HTERT RPE-1 (cell line): ENCODE results near the gene ZNF83.
"Not testable (repeated sequence)": the region's sequence is repeated elsewhere in the genome, so short reads cannot be mapped to it uniquely, and the experiment has no call there.

Experiments used
- in situ Hi-C: fragments of 300-500 bp; cut with MboI; formaldehyde crosslinking; loops from 4 replicates; pipeline ENCODE4 v1.14.3; 2020; ENCODE audit warnings: low sequenced_read_pairs

ZNF83 gene

DNA sequence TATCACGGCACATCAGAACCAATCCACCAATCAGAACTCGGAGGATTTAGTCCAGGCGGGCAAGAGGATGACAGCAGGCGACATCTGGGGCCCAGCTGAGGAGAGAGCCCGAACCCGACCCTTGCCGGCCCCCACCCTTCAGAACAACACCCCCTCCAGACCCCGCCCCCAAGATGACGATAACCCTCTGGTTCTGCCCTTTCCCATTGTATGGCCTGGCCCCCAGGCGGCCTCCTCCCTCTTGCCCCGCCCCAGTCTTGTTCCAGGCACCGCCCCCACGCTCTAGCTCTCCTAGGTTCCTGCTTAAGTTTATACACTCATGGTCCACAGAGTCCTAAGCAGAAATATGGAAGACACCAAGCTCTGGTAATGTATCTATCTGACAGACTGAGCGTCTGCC lies 2.8 kb upstream of the ZNF83 start:
- in situ Hi-C loops = no loop called here

DNA sequence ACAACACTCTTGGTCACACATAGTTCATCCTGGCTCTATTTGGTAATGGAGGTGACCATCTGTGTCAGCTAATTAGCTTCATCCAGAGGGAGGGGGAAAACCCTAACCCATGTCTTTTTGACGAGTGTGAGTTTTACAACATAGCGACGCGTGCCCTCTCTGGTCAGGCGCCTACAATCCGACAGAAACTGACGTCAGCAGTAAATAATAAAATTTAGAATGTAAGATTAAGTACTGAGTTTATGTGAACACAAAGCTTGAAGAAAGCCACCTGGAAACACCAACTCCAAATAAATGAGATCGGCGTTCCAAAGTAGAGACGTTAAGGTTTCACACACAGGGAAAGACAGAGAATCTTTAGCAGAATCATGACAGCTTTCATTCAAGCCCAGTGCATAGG lies 1.8 kb upstream of the ZNF83 start:
- in situ Hi-C loops = no loop called here

GRCh38 chr19:52638601-52639000 lies 446 bp upstream of the ZNF83 start:
- in situ Hi-C loops = no loop called here

DNA sequence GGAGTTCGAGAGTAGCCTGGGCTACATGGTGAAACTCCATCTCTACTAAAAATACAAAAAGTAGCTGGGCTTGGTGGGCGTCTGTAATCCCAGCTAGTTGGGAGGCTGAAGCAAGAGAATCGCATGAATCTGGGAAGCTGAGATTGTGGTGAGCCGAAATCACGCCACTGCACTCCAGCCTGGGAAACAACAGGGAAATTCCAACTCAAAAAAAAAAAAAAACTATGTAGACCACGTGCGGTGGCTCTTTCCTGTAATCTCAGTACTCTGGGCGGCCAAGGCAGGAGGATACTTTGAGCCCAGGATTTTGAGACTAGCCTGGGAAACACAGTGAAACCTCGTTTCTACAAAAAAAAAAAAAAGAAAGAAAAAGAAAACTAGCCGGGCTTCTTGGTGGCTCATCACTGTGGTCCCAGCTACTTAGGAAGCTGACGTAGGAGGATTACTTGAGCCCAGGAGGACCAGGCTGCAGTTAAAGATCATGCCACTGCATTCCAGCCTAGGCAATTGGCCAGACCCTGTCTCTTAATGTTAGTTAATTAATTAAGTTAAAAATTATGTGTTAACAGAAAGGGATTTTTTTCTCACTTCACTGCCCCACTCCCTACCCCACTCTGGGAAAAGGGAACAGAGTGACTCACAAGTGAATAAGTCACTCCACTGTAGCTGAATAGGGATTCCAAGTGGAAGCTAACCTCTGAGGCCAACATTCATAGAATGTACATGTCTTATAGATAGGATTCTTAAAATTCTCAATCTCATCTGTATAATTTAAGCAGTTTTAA lies 2.2 kb downstream of the ZNF83 start:
- in situ Hi-C loops = no loop called here

DNA sequence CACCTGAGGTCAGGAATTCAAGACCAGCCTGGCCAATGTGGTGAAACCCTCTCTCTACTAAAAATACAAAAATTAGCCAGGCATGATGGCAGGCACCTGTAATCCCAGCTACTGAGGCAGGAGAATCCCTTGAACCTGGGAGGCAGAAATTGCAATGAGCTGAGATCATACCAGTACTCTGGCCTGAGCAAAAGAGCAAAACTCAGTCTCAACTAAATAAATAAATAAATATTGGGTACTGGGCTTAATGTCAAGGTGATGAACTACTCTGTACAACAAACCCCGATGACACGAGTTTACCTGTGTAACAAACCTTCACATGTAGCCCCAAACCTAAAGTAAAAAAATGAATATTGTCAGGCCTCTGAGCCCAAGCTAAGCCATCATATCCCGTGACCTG lies 10.7 kb downstream of the ZNF83 start:
- in situ Hi-C loops = not testable (repeated sequence)

- in situ Hi-C loops = no loop called here
These were observed 11.2 kb downstream of the ZNF83 start for GRCh38 chr19:52626915-52627314.

- in situ Hi-C loops = no loop called here
These were observed 15.9 kb downstream of the ZNF83 start for GRCh38 chr19:52622261-52622660.

DNA sequence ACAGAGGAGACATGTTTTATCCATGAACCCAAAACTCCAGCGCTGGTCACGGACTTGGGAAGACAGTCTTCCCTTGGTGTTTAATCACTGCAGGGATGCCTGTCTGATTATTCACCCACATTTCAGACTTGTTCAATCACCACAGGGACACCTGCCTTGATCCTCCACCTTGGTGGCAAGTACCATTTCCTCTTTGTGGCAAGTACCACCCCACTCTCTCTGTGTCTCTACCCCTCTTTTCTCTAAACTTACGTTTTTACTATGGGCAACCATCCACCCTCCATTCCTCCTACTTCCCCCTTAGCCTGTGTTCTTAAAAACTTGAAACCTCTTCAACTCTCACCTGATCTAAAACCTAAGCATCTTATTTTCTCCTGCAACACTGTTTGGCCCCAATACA lies 16.8 kb downstream of the ZNF83 start:
- in situ Hi-C loops = no loop called here

- in situ Hi-C loops = no loop called here
These were observed 24.8 kb downstream of the ZNF83 start for GRCh38 chr19:52613299-52613906.

DNA sequence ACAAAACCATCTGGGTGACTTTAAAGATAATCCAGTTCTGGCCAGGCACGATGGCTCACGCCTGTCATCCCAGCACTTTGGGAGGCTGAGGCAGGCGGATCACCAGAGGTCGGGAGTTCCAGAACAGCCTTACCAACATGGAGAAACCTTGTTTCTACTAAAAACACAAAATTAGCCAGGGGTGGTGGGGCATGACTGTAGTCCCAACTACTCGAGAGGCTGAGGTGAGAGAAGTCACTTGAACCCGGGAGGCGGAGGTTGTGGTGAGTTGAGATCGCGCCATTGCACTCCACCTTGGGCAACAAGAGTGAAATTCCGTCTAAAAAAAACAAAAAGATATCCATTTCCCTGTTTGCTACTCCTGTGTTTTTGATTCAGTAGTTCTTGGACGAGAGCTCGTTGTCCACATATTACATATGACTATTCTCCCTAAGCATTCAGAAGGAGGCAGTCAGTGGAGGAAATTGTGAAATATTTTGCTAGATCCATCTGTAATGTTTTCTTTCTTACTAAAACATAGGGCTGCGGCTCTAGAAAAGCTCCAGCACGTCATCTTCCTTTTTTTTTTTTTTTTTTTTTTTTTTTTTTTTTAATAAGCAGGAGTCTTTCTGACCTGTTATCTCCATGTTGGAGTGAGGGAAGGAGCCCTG lies 34.5 kb downstream of the ZNF83 start:
- in situ Hi-C loops = no loop called here

DNA sequence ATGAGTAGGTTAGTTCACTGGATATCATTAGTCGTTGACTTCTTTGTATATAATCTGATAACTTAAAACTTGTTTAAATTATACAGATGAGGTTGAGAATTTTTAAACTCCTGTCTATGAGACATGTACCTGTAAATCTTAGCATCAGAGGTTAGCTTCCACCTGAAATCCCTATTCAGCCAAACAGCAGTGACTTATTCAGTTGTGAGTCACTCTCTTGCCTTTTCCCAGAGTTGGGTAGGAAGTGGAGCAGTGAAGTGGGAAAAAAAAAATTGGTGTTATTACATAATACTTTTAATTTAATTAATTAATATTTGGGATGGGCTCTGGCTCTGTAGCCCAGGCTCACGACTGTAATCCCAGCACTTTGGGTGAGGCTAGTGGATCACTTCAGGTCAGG lies 35.2 kb downstream of the ZNF83 start:
- in situ Hi-C loops = no loop called here

DNA sequence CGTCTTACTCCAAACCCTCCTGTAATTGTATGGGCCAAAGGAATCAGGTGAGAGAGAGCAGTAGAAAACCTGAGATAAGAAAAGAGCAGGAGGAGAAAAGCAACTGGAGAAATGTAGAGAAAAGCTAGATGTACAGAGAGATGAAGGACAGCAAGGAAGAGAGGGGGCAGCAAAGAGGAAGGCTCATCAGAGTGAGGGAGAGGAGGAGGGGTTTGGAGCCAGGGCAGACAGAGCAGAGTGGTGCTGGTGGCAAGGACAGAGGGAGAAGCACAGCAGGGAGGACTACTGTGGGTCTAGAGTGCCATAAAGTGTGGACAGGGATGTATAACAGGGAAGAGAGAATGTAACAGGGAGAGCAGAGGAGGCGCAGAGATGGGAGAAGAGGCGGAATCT lies 36.2 kb downstream of the ZNF83 start:
- in situ Hi-C loops = not testable (repeated sequence)

GRCh38 chr19:52601025-52601973 lies 36.9 kb downstream of the ZNF83 start:
- in situ Hi-C loops = no loop called here

DNA sequence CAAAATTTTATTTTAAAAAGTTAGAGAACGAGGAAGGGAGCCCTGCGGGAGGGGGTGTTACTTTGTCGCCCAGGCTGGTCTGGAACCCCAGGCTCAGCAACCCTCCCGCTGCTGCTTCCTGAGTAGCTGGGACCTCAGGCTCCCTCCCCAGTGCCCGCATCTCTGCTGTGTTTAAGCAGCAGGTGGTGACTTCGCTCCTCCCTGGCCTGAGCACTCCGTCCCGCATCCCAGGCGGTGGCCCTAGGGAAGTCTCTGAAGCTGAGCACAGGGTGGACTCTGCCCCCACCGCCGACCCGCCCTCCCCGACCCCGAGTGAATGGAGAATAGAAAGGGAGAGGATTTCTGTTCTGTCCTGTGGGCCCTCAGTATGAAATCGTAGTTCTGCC lies 37.5 kb downstream of the ZNF83 start:
- in situ Hi-C loops = no loop called here

GRCh38 chr19:52599241-52599640 lies 38.9 kb downstream of the ZNF83 start:
- in situ Hi-C loops = no loop called here

GRCh38 chr19:52593441-52593840 lies 44.7 kb downstream of the ZNF83 start:
- in situ Hi-C loops = not testable (repeated sequence)

DNA sequence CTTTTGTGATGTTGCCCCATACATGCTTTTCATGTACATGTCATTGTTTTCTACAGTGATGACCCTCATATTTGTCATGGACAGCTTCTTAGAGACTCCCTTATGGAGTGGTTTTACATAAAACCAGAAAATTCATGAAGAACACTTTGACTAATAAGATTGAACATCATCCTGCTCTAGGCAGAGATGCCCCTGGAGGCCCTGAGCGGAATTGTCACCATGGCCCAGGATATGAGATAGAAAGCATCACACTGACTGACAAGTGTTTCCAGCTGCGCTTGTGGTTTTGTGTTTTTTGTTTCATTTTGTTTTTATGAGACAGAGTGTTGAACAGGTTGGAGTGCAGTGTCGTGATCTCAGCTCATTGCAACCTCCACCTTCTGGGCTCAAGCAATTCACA lies 45.9 kb downstream of the ZNF83 start:
- in situ Hi-C loops = no loop called here

GRCh38 chr19:52590728-52591127 lies 47.4 kb downstream of the ZNF83 start:
- in situ Hi-C loops = no loop called here

GRCh38 chr19:52585604-52586003 lies 52.6 kb downstream of the ZNF83 start:
- in situ Hi-C loops = no loop called here

- in situ Hi-C loops = no loop called here
These were observed 53.3 kb downstream of the ZNF83 start for GRCh38 chr19:52584736-52585440.
